Activated CD4-positive, alpha-beta T cell treated with anti-CD3 and anti-CD28 coated beads for 48 hours (primary cell): Measurements from ENCODE around the gene C1orf116.

ENCODE experiments used
- DNase-seq: peaks from one replicate; pipeline ENCODE4 v3.0.0-alpha.2; 2020

C1orf116 gene

DNA sequence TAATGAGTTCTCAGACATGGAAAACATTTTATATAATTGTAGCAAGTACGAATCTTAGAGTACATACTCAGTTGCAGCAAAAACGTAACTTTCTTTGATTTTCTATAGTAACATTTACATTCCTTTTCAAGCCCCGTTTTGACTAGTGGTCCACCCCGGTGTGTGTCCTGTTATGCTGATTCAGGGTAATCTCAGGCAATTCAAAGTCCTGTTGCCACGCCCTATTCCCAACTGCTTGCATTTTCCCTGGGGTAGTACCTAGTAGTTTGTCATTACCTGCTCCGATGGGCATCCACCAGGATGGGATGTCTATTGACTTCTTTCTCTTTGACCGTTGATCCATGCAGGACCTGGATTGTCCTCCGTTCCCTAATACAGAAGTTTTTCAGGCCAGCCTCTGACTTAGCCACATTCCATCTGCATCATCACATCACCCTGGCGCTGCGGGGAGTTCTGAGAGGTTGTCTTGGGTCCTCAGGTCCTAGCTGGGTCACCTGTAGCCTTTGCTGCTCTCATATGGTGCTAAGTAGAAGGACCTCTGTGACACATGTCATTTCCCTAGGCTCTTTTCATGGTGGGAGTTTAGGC, 47.3 kb downstream of the C1orf116 start:
- no peak for DNase-seq

- peak; percentile 67 for DNase-seq
Observed at GRCh38 chr1:206982216-206982615, 50.3 kb downstream of the C1orf116 start.

- no peak for DNase-seq
Observed at GRCh38 chr1:206979379-206980043, 53.0 kb downstream of the C1orf116 start.

GRCh38 chr1:206978259-206978658, 54.3 kb downstream of the C1orf116 start:
- DNase-seq, result no peak

DNA sequence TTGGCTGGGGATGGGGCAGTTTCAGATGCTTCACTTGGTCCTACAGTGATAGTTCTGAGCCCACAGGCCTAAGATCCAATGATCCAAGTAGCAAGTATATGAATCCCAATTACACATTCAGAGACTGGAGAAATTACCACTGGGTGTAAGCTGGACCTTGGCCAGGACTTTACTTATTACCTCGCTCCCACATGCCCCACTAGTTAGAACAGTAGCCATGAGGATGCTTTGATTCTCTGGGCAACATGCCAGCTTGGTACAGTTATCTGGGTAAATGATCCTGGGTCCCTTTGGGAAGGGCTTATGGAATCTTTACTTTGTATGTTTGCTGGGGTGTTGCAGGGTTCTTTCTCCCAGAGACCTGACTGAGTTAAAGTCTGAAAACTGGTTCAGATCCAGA, 57.2 kb downstream of the C1orf116 start:
- DNase-seq, result no peak

GRCh38 chr1:206974140-206974539, 58.4 kb downstream of the C1orf116 start:
- DNase-seq, result no peak

DNA sequence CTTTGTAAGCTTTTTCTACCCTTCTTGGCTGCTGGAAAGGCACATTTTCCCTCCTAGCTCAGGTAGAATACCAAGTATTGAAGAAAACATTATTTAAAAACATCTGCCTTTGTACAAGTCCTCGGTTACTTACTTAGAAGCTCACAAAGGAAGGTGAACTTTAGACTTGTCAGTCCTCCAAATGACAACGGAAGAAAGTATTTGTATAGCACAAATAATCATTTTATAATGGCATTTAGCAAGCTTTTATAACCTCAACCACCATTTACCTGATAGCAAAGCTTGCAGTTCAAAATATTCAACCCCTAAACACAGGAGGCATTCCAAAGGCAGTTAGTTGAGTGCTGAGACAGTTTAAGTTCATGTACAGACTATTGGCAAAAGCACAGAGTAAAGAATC, 59.8 kb downstream of the C1orf116 start:
- DNase-seq, result no peak

DNA sequence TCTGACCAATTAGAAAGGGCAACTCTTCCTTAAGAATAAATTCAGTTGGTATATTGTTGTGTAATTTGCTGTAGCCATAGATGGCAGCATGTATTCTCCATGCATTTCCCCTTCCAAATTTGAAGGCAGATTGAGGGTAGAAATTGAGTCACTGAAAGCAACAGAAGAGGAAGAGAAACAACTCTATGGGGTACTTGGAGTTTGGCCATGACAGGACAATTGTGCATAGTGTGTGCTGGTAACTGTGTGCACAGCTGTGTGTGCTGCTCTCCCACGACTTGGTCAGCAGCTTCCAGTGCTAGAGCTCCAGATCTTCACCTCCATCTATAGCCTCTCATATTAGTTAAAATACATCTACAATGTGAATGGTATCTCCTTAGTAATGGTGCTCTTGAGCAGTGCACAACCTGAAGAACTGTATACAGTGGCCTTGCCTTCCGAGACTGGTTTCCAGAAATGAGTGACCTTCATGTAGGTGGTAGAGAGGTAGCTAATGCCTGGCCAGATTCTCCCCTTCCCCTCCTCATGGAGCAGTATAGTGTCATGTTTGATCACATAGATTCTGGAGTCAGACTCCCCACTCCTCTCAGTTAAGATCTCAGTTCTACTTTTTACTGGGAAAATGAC, 61.4 kb downstream of the C1orf116 start:
- no peak for DNase-seq

DNA sequence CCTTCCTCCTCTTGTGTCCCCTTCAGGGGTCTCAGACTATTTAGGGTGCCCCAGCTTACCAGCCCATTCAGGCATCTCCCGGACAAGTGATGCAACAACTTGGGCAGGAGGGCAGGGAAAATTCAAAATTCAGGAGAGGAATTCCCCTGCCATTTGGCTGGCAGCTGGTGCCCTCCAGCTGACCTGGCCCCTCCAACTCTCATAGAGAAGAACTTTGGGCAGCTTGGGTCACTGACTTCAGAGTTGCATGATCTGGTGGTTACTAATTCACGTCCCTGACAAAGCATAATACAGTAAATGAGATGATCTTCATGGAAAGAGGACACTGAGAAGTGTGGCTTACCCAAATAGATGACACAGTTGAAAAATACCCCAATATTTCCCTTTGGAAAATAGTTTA, 62.1 kb downstream of the C1orf116 start, which contains the start of gene FCAMR:
TSS of gene FCAMR (minus strand) at position 15 of the 400 bp plus-strand sequence. CDS start 335 bp downstream, outside the sequence.
- no peak for DNase-seq

GRCh38 chr1:206969090-206969489, 63.5 kb downstream of the C1orf116 start:
- DNase-seq, result no peak
